Measurements from ENCODE around the gene USO1.
"Not testable (repeated sequence)": the region's sequence is repeated elsewhere in the genome, so short reads cannot be mapped to it uniquely, and the experiment has no call there.

Gene USO1

DNA sequence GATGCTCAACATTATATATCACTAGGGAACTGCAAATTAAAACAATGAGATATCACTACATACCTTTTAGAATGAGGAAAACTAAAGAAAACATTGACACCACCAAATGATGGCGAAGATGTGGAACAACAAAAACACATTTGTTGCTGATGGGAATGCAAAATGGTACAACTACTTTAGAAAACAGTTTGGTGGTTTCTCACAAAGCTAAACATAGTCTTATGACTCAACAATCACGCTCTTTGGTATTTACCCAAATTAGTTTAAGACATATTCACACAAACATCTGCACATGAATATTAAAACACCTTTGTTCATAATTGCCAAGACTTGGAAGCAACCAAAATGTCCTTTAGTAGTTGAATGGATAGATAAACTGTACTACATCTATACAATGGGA, 53.2 kb downstream of the USO1 start:
- no peak for DNase-seq (ENCODE audit: insufficient read length, low spot score)
- TF ChIP-seq CTCF (IDR thresholded peaks at IDR 0.05; ENCODE audit: insufficient read depth, missing control alignments), result no peak
- FAIRE-seq, result no peak

DNA sequence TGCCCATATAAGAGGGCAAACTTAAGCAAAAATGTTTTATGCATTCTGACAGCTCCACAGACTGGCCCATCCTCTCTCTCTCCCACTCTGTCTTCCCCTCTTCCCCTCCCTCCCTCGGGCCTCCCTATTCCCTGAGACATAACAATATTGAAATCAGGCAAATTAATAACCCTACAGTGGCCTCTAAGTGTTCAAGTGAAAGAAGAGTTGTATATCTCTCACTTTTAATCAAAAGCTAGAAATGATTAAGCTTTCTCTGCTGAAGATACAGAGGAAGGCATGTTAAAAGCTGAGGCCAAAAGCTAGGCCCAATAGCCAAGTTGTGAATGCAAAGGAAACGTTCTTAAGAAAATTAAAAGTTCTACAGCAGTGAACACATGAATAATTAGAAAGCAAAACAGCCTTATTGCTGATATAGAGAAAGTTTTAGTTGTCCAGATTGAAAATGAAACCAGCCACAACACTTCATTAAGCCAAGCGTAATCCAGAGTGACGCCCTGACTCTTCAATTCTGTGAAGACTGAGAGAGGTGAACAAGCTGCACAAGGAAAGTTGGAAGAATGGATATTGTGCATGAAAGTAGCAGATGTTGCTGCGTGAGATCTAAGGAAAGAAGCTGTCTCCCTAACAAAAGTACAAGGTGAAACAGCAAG, 54.9 kb downstream of the USO1 start:
- FAIRE-seq, result no peak
- TF ChIP-seq CTCF (IDR thresholded peaks at IDR 0.05; ENCODE audit: insufficient read depth, missing control alignments), result no peak
- no peak for DNase-seq (ENCODE audit: insufficient read length, low spot score)

- TF ChIP-seq CTCF (IDR thresholded peaks at IDR 0.05; ENCODE audit: insufficient read depth, missing control alignments), result no peak
- DNase-seq (ENCODE audit: insufficient read length, low spot score) (no peak), FAIRE-seq (no peak)
Observed at GRCh38 chr4:75781305-75781704, 56.9 kb downstream of the USO1 start.

- DNase-seq (ENCODE audit: insufficient read length, low spot score) (no peak), FAIRE-seq (no peak)
- TF ChIP-seq CTCF (IDR thresholded peaks at IDR 0.05; ENCODE audit: insufficient read depth, missing control alignments), result no peak
Observed at GRCh38 chr4:75786526-75786925, 62.1 kb downstream of the USO1 start.

GRCh38 chr4:75786938-75787337, 62.6 kb downstream of the USO1 start:
- no peak for TF ChIP-seq CTCF (IDR thresholded peaks at IDR 0.05; ENCODE audit: insufficient read depth, missing control alignments)
- FAIRE-seq (no peak), DNase-seq (ENCODE audit: insufficient read length, low spot score) (no peak)

DNA sequence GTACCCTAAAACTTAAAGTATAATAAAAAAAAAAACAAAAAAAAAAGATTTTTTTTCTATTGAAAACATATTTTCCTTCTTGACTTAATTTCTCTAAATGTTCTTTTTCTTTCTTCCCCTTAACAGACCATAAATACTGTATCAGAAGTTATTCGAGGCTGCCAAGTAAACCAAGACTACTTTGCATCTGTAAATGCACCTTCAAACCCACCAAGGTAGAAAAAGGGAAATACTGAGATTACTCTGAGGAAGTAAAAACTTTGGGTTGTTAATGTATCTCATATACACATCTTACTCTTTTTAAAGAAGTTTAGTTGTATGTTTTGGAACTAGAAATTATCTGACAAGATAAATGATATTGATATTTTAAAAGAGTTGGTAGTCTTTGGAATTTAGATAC, 65.6 kb downstream of the USO1 start:
- no peak for FAIRE-seq
- DNase-seq (ENCODE audit: insufficient read length, low spot score), result no peak
- TF ChIP-seq CTCF (IDR thresholded peaks at IDR 0.05; ENCODE audit: insufficient read depth, missing control alignments), result no peak

DNA sequence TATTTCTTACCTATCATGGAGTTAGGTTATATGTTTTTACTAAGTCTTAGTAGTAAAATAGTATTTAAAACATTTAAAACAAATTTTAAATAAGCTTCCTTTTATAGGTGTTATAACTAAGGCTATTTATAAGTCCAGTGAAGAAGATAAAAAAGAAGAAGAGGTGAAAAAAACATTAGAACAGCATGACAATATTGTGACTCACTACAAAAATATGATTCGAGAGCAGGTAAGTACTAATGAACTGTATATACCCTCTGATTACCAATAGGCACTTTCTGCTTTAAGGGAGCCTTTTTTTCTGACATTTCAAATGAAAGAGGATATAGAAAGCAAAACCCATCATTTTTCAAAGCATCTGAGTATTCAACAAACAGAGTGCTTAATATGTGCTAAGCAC, 76.6 kb downstream of the USO1 start:
- DNase-seq (ENCODE audit: insufficient read length, low spot score), result no peak
- TF ChIP-seq CTCF (IDR thresholded peaks at IDR 0.05; ENCODE audit: insufficient read depth, missing control alignments), result no peak
- FAIRE-seq, result no peak

GRCh38 chr4:75806035-75806434, 81.7 kb downstream of the USO1 start:
- not testable (repeated sequence) for DNase-seq (ENCODE audit: insufficient read length, low spot score); FAIRE-seq

Measured in D721Med (cell line).